HepG2 (cell line): Measurements from ENCODE around the gene ERC1. TPM values are rescaled to one million over a fixed set of nuclear protein-coding genes. Genes with fewer than 3 reads are reported as not detected.

Experiments used
- ATAC-seq: fragments of 200-7000 bp; cut with Tn5 transposase; 3 replicates; pipeline ENCODE4 v1.9.1; 2020; ENCODE audit warnings: mild to moderate bottlenecking, moderate library complexity
- BruUV-seq: library from RNA; stranded (reverse); fragments of 400-500 nt; replicated peaks from 2 replicates; lab custom pipeline; 2021; lab: Mats Ljungman, UMichigan
- CTCF ChIA-PET: fragments of 300-600 bp; formaldehyde crosslinking; extraction: SDS; loops from one replicate; lab custom pipeline; 2021; ENCODE audit warnings: low total read pairs, inconsistent platforms, low intra/inter-chr PET ratio; lab: Yijun Ruan, JAX
- POLR2A ChIA-PET: fragments of 350-600 bp; sonication (Branson Sonifier 250); formaldehyde crosslinking; loops from one replicate; lab custom pipeline; 2020; ENCODE audit warnings: antibody characterized with exemption, inconsistent platforms; lab: Yijun Ruan, JAX
- DNase-seq: peaks from one replicate; pipeline ENCODE4 v3.0.0-alpha.2; 2015; ENCODE audit warnings: low spot score
- FAIRE-seq: peaks from 3 replicates; lab custom pipeline; 2011; peaks lifted over from hg19 to GRCh38; lab: Jason Lieb, UNC
- H2AFZ ChIP-seq: one replicate; pipeline ENCODE4 v1.6.1; 2011; ENCODE audit warnings: low read length, inconsistent platforms
- H3K27ac ChIP-seq: fragments of 300-600 bp; 3 replicates; pipeline ENCODE4 v1.8.0; 2011; ENCODE audit warnings: mixed run types, mild to moderate bottlenecking, mixed read lengths, low read length, inconsistent platforms; ENCODE audit not compliant: insufficient read depth; ENCODE audit errors: extremely low read length
- H3K27me3 ChIP-seq, 2 experiments: fragments of 200-600 bp in 1 of 2; 2 replicates in 1 of 2; 3 replicates in 1 of 2; pipeline versions ENCODE4 v1.6.0 to v1.8.0; 2011; ENCODE audit warnings: low read length in 2 of 2, mild to moderate bottlenecking in 2 of 2, moderate library complexity in 2 of 2, inconsistent platforms in 1 of 2; ENCODE audit not compliant: insufficient read depth in 2 of 2, control insufficient read depth in 1 of 2
- H3K36me3 ChIP-seq, 2 experiments: fragments of 200-600 bp in 1 of 2; replicated peaks in 1 of 2; 2 replicates in 1 of 2; 3 replicates in 1 of 2; pipeline versions ENCODE4 v1.5.1 to v1.8.0; 2011; ENCODE audit warnings: low read length in 2 of 2, inconsistent platforms in 1 of 2; ENCODE audit not compliant: insufficient read depth in 2 of 2, control insufficient read depth in 1 of 2
- H3K4me1 ChIP-seq: 2 replicates; pipeline ENCODE4 v1.5.1; 2012; ENCODE audit warnings: low read length, inconsistent platforms; ENCODE audit not compliant: insufficient read depth
- H3K4me2 ChIP-seq: 2 replicates; pipeline ENCODE4 v1.6.0; 2011; ENCODE audit warnings: low read depth, low read length, inconsistent platforms
- H3K4me3 ChIP-seq, 3 experiments: fragments of 200-600 bp in 1 of 3; sonication (generic), shearing (Covaris generic) in 1 of 3; replicated peaks in 1 of 3; 2 replicates each; pipeline ENCODE4 v1.5.1; 2011 to 2016; ENCODE audit warnings: low read length in 3 of 3, inconsistent platforms in 2 of 3, low read depth in 2 of 3, mild to moderate bottlenecking in 2 of 3, control low read depth in 1 of 3, mixed read lengths in 1 of 3; ENCODE audit not compliant: insufficient read depth in 1 of 3
- H3K79me2 ChIP-seq: one replicate; pipeline ENCODE4 v1.6.1; 2011; ENCODE audit warnings: low read length, inconsistent platforms; ENCODE audit not compliant: insufficient read depth
- H3K9ac ChIP-seq: 2 replicates; pipeline ENCODE4 v1.6.0; 2011; ENCODE audit warnings: mild to moderate bottlenecking, low read depth, low read length, inconsistent platforms; ENCODE audit not compliant: insufficient read depth
- H3K9me3 ChIP-seq: 2 replicates; pipeline ENCODE4 v1.5.1; 2012; ENCODE audit warnings: mild to moderate bottlenecking, low read length
- H4K20me1 ChIP-seq: 2 replicates; pipeline ENCODE4 v1.6.0; 2011; ENCODE audit warnings: inconsistent platforms, mild to moderate bottlenecking, low read length, moderate library complexity; ENCODE audit not compliant: insufficient read depth
- CC2D1A ChIP-seq: sonication (generic); formaldehyde crosslinking; IDR thresholded peaks from 2 replicates; pipeline ENCODE4 v1.8.1; 2023; ENCODE audit warnings: mild to moderate bottlenecking, missing genetic modification reagents
- MNT ChIP-seq: fragments of 450-650 bp; IDR thresholded peaks from 2 replicates; pipeline ENCODE4 v1.6.1; 2016
- SKIL ChIP-seq: sonication (generic); formaldehyde crosslinking; IDR thresholded peaks from 2 replicates; pipeline ENCODE4 v1.8.0; 2022; ENCODE audit warnings: missing genetic modification reagents, mild to moderate bottlenecking, moderate library complexity, borderline replicate concordance
- SP5 ChIP-seq: IDR thresholded peaks from 2 replicates; pipeline ENCODE4 v1.6.1; 2016; ENCODE audit warnings: low read depth, borderline replicate concordance
- TCF7 ChIP-seq: sonication (generic); IDR thresholded peaks from 2 replicates; pipeline ENCODE4 v1.6.1; 2016; ENCODE audit warnings: antibody characterized with exemption, low read depth
- TCF7L2 ChIP-seq: IDR thresholded peaks from 2 replicates; pipeline ENCODE4 v1.6.1; 2011; ENCODE audit warnings: mild to moderate bottlenecking, low read depth, low read length, moderate library complexity
- ZBTB33 ChIP-seq: sonication (generic); formaldehyde crosslinking; IDR thresholded peaks from 2 replicates; pipeline ENCODE4 v1.4.0; 2020; ENCODE audit warnings: missing genetic modification reagents
- ZNF512 ChIP-seq: sonication (generic); formaldehyde crosslinking; IDR thresholded peaks from 2 replicates; pipeline ENCODE4 v1.4.0; 2020; ENCODE audit warnings: mild to moderate bottlenecking, missing genetic modification reagents
- WGBS: methylation state at CpG from one replicate; pipeline ENCODE4 v1.1.6; 2017; ENCODE audit warnings: low lambda C conversion rate; 5-methylcytosine and 5-hydroxymethylcytosine counted together
- in situ Hi-C: cut with HindIII; loops from 2 replicates; pipeline ENCODE4 v1.10.0; 2017; ENCODE audit warnings: low pct_unique_long_range_greater_than_20kb; ENCODE audit not compliant: extremely low pct_ligation_motif_present
- intact Hi-C: fragments of 100-400 bp; cut with micrococcal nuclease; formaldehyde crosslinking; loops from one replicate; pipeline ENCODE4 v1.10.0; 2022; ENCODE audit not compliant: unreplicated experiment
- polyA plus RNA-seq, 8 experiments: library from polyadenylated mRNA; depleted of rRNA in 3 of 8; stranded (reverse) in 7 of 8; unstranded in 1 of 8; fragments of >200 nt; fragmentation: Illumina TruSeq in 4 of 8; extraction: Trizol in 4 of 8; gene quantifications; 2 replicates each; pipeline versions ENCODE4 v1.2.1 to v1.2.3, GENCODE V29; 2011 to 2016; ENCODE audit warnings: low read depth in 4 of 8, missing spikeins in 1 of 8, mixed read lengths in 1 of 8; ENCODE audit not compliant: insufficient read depth in 1 of 8
- total RNA-seq, 5 experiments: library from RNA; depleted of rRNA; stranded (reverse); fragments of >200 nt; fragmentation: Illumina TruSeq; extraction: Trizol; gene quantifications; 2 replicates each; pipeline ENCODE4 v1.2.3, GENCODE V29; 2016; ENCODE audit warnings: low read depth in 1 of 5
- TF ChIP-seq, protein P1 (sequence below): sonication (generic); formaldehyde crosslinking; IDR thresholded peaks from 2 replicates; pipeline ENCODE4 v1.5.1; 2020; ENCODE audit warnings: missing genetic modification reagents, mild to moderate bottlenecking, borderline replicate concordance

The ERC1 gene
- total and polyA plus RNA-seq, 2 of the 13 experiments (the other 11 are each of a cell fraction or from before 2014, with no cell fraction given): 6.1 to 12.4 TPM

- POLR2A ChIA-PET: no interaction called here
- H3K36me3 ChIP-seq: no peaks in the 10 kb centered on the region; a peak in 1 of 5 replicates
- no peak overlapping the region for H3K9ac ChIP-seq
- H2AFZ ChIP-seq: no peak overlapping the region
- no peak overlapping the region for H3K27ac ChIP-seq
- H4K20me1 ChIP-seq: no peaks in the 10 kb centered on the region
- in situ Hi-C loops (no loop called here), intact Hi-C loops (no loop called here)
- no peak overlapping the region for H3K4me3 ChIP-seq
- TF ChIP-seq ZNF512 (no peak), MNT (peak; percentile 64; the same call in 1 of the 2 replicates), SP5 (CRISPR knock-in tag) (no peak)
- ATAC-seq (no peak), DNase-seq (no peak), FAIRE-seq (no peak)
- H3K27me3 ChIP-seq: no peaks in the 10 kb centered on the region
- H3K9me3 ChIP-seq: no peaks in the 10 kb centered on the region
- WGBS: 95% methylated on average over 4 of the region's 4 CpGs
- H3K4me2 ChIP-seq: no peak overlapping the region
- no peaks in the 10 kb centered on the region for H3K79me2 ChIP-seq
- BruUV-seq: no TSS peak
- no peaks in the 10 kb centered on the region for H3K4me1 ChIP-seq
- CTCF ChIA-PET: no interaction called here
These were observed 392.7 kb downstream of the ERC1 start for GRCh38 chr12:1383758-1384157.

DNA sequence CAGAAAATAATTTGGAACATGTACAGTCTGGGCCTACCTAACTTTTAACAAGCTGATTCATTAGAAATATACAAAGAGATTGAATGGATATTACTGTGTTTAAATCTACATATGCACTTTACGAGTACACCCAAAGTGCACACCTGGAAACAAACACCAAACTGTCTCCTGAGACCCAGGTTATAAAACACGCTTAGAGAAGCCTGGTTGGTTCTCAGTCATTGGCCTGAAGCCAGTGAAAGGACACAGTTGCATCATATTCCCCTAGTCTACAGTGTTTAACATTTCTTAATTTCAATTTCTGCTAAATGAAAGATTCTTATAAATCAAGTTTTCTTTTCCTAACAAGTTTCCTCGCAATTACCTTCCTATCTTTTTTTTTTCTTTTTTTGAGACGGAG, 393.9 kb downstream of the ERC1 start:
- Histone ChIP-seq H3K9ac (no peak overlapping the region), H3K36me3 (no peaks in the 10 kb centered on the region; a peak in 1 of 5 replicates), H3K27me3 (no peaks in the 10 kb centered on the region; a peak in 1 of 5 replicates), H2AFZ (no peak overlapping the region), H3K4me2 (no peak overlapping the region), H3K4me3 (no peak overlapping the region), H4K20me1 (no peaks in the 10 kb centered on the region), H3K9me3 (no peaks in the 10 kb centered on the region), H3K79me2 (no peaks in the 10 kb centered on the region), H3K4me1 (no peaks in the 10 kb centered on the region), H3K27ac (no peak overlapping the region)
- no peak for ATAC-seq
- BruUV-seq: no TSS peak
- ChIA-PET CTCF (no interaction called here), POLR2A (no interaction called here)
- in situ Hi-C loops: no loop called here
- WGBS: 93% methylated on average over 4 of the region's 4 CpGs
- intact Hi-C loops: no loop called here
- DNase-seq: no peak
- FAIRE-seq: no peak
- no peak for TF ChIP-seq TCF7
- TF ChIP-seq ZBTB33 (CRISPR knock-in tag): no peak
- no peak for TF ChIP-seq TCF7L2
- TF ChIP-seq CC2D1A (CRISPR knock-in tag): no peak
- TF ChIP-seq SKIL (CRISPR knock-in tag): no peak
- TF ChIP-seq, protein P1, sequence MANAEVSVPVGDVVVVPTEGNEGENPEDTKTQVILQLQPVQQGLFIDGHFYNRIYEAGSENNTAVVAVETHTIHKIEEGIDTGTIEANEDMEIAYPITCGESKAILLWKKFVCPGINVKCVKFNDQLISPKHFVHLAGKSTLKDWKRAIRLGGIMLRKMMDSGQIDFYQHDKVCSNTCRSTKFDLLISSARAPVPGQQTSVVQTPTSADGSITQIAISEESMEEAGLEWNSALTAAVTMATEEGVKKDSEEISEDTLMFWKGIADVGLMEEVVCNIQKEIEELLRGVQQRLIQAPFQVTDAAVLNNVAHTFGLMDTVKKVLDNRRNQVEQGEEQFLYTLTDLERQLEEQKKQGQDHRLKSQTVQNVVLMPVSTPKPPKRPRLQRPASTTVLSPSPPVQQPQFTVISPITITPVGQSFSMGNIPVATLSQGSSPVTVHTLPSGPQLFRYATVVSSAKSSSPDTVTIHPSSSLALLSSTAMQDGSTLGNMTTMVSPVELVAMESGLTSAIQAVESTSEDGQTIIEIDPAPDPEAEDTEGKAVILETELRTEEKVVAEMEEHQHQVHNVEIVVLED (CRISPR knock-in tag): no peak
